RPMI8226 (cell line): ENCODE measurements around the gene SYNDIG1L.

Source experiments
- DNase-seq: peaks from one replicate; pipeline ENCODE4 v3.0.0-alpha.2; 2015

The SYNDIG1L gene

DNA sequence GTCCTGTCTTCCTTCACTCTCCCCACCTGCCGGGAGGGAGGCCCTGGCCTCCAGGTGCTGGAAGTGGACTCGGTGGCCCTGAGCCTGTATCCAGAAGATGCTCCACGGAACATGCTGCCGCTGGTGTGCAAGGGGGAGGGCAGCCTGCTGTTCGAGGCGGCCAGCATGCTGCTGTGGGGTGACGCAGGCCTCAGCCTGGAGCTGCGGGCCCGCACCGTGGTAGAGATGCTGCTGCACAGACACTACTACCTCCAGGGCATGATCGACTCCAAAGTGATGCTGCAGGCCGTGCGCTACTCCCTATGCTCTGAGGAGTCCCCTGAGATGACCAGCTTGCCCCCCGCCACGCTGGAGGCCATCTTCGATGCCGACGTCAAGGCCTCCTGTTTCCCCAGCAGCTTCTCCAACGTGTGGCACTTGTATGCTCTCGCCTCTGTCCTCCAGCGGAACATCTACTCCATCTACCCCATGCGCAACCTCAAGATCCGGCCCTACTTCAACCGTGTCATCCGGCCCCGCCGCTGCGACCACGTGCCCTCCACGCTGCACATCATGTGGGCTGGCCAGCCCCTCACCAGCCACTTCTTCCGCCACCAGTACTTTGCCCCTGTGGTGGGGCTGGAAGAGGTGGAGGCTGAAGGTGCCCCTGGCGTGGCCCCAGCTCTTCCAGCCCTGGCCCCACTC, 69.0 kb downstream of the SYNDIG1L start:
- DNase-seq = no peak
